G401 (cell line): ENCODE data around the gene ENC1. TPM values are rescaled to one million over a fixed set of nuclear protein-coding genes. Genes with fewer than 3 reads are reported as not detected.

Experiments used
- DNase-seq: peaks from one replicate; pipeline ENCODE4 v3.0.0-alpha.2; 2015; ENCODE audit warnings: low spot score
- in situ Hi-C: cut with HindIII; loops from 2 replicates; pipeline ENCODE4 v1.10.0; 2016; ENCODE audit warnings: low sequenced_read_pairs, mixed read lengths
- total RNA-seq: library from RNA; depleted of rRNA; stranded (reverse); fragments of >200 nt; shearing (Covaris generic); gene quantifications from 2 replicates; pipeline ENCODE4 v1.2.3, GENCODE V29; 2014; rRNA removed

Gene ENC1
- total RNA-seq, 1 experiment from 2014 or later = 36.4 TPM

- in situ Hi-C loops = no loop called here
- DNase-seq = no peak
Observed at GRCh38 chr5:74582853-74583252, 57.7 kb downstream of the ENC1 start.

DNA sequence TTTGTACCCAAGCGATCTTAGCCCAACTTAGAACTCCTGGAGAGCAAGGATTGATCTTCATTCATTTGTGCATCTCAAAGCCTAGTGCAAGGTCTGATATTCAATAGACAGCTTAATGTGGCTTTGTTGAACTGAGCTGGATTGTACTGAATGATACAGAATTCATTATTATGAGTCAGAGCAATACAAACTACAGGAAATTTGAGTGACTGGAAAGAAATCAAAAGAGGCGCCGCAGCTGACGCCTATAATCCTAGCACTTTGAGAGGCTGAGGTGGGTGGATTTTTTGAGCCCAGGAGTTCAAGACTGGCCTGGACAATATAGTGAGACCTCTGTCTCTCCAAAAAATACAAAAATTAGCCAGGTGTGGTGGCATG lies 58.6 kb downstream of the ENC1 start:
- in situ Hi-C loops = no loop called here
- DNase-seq = no peak

DNA sequence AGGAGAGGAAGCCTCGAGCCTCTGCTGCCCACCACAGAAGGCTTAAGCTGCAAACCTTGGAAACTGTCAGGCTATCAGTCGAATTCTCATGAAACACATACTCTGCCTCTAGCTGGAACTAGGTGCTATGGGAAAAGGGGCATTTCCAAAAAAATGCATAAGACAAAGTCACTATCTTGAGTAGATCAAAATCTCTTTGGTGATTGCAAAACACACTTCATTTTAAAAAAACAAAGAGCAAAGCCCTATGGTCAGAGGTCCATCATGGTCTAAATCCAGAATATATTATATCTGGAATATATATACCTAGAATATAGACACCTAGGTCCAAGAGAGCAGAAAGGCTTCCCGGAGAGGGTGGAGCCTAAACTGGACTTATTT lies 59.8 kb downstream of the ENC1 start:
- in situ Hi-C loops = no loop called here
- DNase-seq = no peak

GRCh38 chr5:74579215-74579614 lies 61.3 kb downstream of the ENC1 start:
- in situ Hi-C loops = no loop called here
- DNase-seq = no peak

DNA sequence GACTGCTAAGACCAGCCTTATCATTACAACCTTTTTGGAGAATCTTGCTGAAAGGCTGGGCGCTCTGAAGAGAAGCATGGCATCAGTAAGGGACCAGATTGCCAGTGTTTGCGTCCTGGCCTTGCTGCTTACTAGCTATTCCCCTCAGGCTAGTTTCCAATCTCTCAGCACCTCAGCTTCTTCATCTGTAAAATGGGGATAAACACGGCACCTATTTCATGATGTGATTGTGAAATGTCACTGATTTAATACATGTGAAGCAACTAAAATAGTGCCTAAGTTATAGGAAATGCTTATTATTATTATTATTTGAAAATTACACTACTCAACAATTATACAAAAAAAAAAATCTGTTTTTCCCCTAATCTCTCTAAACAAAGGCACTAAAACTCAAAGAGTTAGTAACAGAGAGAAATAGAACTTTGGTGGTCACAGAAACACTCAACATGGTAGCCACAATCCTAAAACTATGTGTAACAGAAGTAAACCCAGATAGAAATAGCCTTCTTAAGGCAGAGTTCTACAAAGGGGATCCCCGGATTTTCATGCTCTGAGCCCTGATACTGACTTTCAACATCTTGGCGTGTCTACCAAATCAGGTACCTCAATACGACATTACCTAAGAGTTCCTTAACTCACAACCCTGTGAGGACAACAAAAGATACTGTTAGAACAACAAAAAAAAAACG lies 62.0 kb downstream of the ENC1 start:
- in situ Hi-C loops = no loop called here
- DNase-seq = no peak

Other genes with a start within 250 kb of the ENC1 start
- gene HEXB, start 44.5 kb upstream of the ENC1 start, total RNA-seq = 661 and 662 TPM in 2 replicates
- gene GFM2, start 126.4 kb upstream of the ENC1 start, total RNA-seq = 67.7 and 87.9 TPM in 2 replicates
- 21.1 and 37.4 TPM in 2 replicates for gene NSA2, start 126.5 kb upstream of the ENC1 start, total RNA-seq
- gene FAM169A, start 225.7 kb upstream of the ENC1 start, total RNA-seq = 247 and 301 TPM in 2 replicates